Heart left ventricle (tissue), 16 donors: ENCODE data around the gene SLC6A18. TPM values are rescaled to one million over a fixed set of nuclear protein-coding genes. Genes with fewer than 3 reads are reported as not detected.
A peak's percentile ranks its signal among the peaks of the same experiment; 100 is the strongest.

ENCODE experiments used
- ATAC-seq, 4 donors: fragments of 200-7000 bp; cut with Tn5 transposase; one replicate each; pipeline ENCODE4 v1.9.1; 2020 to 2022; ENCODE audit warnings: moderate library complexity in 4 of 4, mild to moderate bottlenecking in 3 of 4, moderate number of reproducible peaks in 1 of 4
- DNase-seq, 5 donors: peaks; one replicate each; pipeline ENCODE4 v3.0.0-alpha.2; 2020
- H3K27ac ChIP-seq, 12 donors: fragments of 200-600 bp; sonication (generic) in 4 of 12; one replicate each; pipeline versions ENCODE4 v1.5.0 to v1.8.0; 2016 to 2022; ENCODE audit warnings: mild to moderate bottlenecking in 2 of 12
- H3K27me3 ChIP-seq, 9 donors: fragments of 200-600 bp; sonication (generic) in 2 of 9; one replicate each; pipeline versions ENCODE4 v1.5.1 to v1.8.0; 2016 to 2022; ENCODE audit warnings: mild to moderate bottlenecking in 3 of 9
- H3K36me3 ChIP-seq, 9 donors: fragments of 200-600 bp; sonication (generic) in 2 of 9; one replicate each; pipeline versions ENCODE4 v1.5.0 to v1.8.0; 2018 to 2022; ENCODE audit warnings: mild to moderate bottlenecking in 2 of 9
- H3K4me1 ChIP-seq, 12 donors: fragments of 200-600 bp; sonication (generic) in 4 of 12; one replicate each; pipeline versions ENCODE4 v1.5.0 to v1.8.0; 2016 to 2022; ENCODE audit warnings: mild to moderate bottlenecking in 3 of 12
- H3K4me3 ChIP-seq, 12 donors: fragments of 200-600 bp; sonication (generic) in 4 of 12; one replicate each; pipeline versions ENCODE4 v1.5.0 to v1.8.0; 2017 to 2022; ENCODE audit warnings: mild to moderate bottlenecking in 9 of 12, moderate library complexity in 4 of 12
- H3K9me3 ChIP-seq, 12 donors: fragments of 200-600 bp; sonication (generic) in 4 of 12; one replicate each; pipeline versions ENCODE4 v1.5.0 to v1.8.0; 2016 to 2022; ENCODE audit warnings: mild to moderate bottlenecking in 1 of 12
- CTCF ChIP-seq, 12 donors: fragments of 200-600 bp; sonication (generic) in 4 of 12; IDR thresholded peaks; one replicate each; pipeline versions ENCODE4 v1.5.0 to v1.8.0; 2018 to 2022; ENCODE audit warnings: antibody characterized with exemption in 12 of 12, mild to moderate bottlenecking in 5 of 12
- POLR2A ChIP-seq, 2 donors: fragments of 450-650 bp; IDR thresholded peaks; one replicate each; pipeline ENCODE4 v1.6.1; 2017; ENCODE audit warnings: antibody characterized with exemption in 2 of 2, mild to moderate bottlenecking in 2 of 2, moderate library complexity in 2 of 2
- WGBS, 4 donors: extraction: QIAGEN DNeasy Blood & Tissue Kit in 2 of 4; methylation state at CpG; one replicate each; pipeline versions ENCODE4 v1.1.5 to v1.1.7; 2013 to 2018; 5-methylcytosine and 5-hydroxymethylcytosine counted together
- intact Hi-C, 10 donors: fragments of 100-400 bp; cut with DNase I; formaldehyde crosslinking; loops; one replicate each; pipeline versions ENCODE4 v1.11.1 to v1.14.2; 2022
- polyA plus RNA-seq, 2 donors: library from polyadenylated mRNA; stranded (reverse); fragments of 200-250 nt; gene quantifications; one replicate each; pipeline ENCODE4 v1.2.3, GENCODE V29; 2013
- total RNA-seq, 9 donors: library from RNA; depleted of rRNA in 2 of 9; stranded (reverse); fragments of >200 nt in 2 of 9; fragmentation: NEBNext Ultra II Directional in 3 of 9; extraction: Animal tissue kit (Norgen Biotek cat#: 25700) in 3 of 9; gene quantifications; one replicate each; pipeline versions ENCODE4 v1.1.0 to v1.2.4, GENCODE V29; 2016 to 2023
- donor health status: ischemic (EF 13 %, LVEDD 7.1; RV severe dilation, severe dysfunction).
- donor health status: healthy with polysubstance abuse.
- donor health status: DM: no; HTN: yes; CAD: no.
- donor health status: DM: no; HTN: no; CAD: no.
- donor health status: ischemic (EF 25% LVEDD 6.9; RV normal size, moderate dysfunction).
- donor health status: ischemic (EF 25% LVEDD 5.7; RV mildly dilated, moderate dysfunction).
- donor health status: healthy.
- donor health status: DM: yes; HTN: yes; CAD: no.
- donor health status: ischemic (EF 35%, LVEDD 5.7; RV mildly dilated, moderate dysfunction).
- donor health status: nonischemic (EF 11% LVEDD 7.7; RV severe dilation, severe dysfunction).
- donor health status: DM: yes; HTN: yes; CAD: no.
- donor health status: PGD.
- donor health status: ischemic (EF 29% LVEDD 5.4; RV normal size, mild dysfunction).
- donor health status: nonischemic (EF 23%, LVEDD 6.1; RV moderate dilation, normal function).

SLC6A18 gene
- total and polyA plus RNA-seq, 11 donors: not detected

DNA sequence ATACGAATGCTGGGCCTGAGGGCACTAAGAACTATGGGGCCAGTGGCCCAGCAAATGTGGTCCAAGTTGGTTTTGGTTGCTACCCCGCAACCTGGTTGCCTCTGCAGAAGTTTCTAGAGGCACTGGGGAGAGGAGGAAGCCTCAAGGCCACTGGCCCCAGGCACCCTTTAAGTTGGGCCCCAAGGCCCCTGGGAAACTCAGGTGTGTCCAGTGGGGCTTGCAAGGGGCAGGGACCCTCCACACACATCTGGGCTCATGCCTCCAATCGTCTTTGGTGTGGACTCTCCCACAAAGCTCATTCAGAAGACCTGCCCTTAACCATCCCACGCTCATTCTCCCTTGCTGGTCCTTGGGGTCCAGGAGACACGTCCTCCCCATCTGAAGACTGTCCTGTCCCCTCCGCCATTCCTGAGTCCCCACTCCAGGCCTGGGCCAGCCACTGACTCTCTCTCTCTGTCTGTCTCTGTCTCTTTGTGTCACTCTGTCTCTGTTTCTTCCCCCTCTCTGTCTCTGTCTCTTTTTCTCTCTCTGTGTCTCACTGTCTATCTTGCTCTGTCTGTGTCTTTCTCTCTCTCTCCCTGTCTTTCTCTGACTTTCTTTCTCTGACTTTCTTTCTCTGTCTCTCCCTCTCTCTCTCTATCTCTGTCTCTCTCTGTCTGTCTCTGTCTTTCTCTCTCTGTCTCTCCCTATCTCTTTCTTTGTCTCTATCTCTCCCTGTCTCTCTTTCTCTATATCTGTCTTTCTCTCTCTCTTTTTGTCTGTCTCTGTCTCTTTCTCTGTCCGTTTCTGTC, 27.1 kb upstream of the SLC6A18 start:
- WGBS, 4 donors: 84 to 88% (median 86%) methylated on average over 7 of the region's 7 CpGs
- no peaks in the 10 kb centered on the region for H3K36me3 ChIP-seq
- intact Hi-C loops: no loop called here
- H3K4me3 ChIP-seq: no peak overlapping the region
- H3K9me3 ChIP-seq: peaks cover 0 to 3% (median 0%) of the 10 kb centered on the region in 12 donors
- ATAC-seq (no peak), DNase-seq (peak in 2 of 5 donors; percentile 17 to 24)
- TF ChIP-seq CTCF (IDR thresholded peaks at IDR 0.05): no peak
- no peak for TF ChIP-seq POLR2A (IDR thresholded peaks at IDR 0.05)
- H3K27ac ChIP-seq: no peak overlapping the region
- peaks cover 3 to 70% (median 9%) of the 10 kb centered on the region in 9 donors for H3K27me3 ChIP-seq
- no peaks in the 10 kb centered on the region for H3K4me1 ChIP-seq

- ATAC-seq (no peak), DNase-seq (no peak)
- no peak overlapping the region for H3K27ac ChIP-seq
- no peak overlapping the region for H3K4me3 ChIP-seq
- H3K36me3 ChIP-seq: no peaks in the 10 kb centered on the region
- intact Hi-C loops: no loop called here
- H3K4me1 ChIP-seq: no peaks in the 10 kb centered on the region
- peaks cover 0 to 3% (median 0%) of the 10 kb centered on the region in 12 donors for H3K9me3 ChIP-seq
- no peak for TF ChIP-seq POLR2A (IDR thresholded peaks at IDR 0.05)
- TF ChIP-seq CTCF (IDR thresholded peaks at IDR 0.05): no peak
- peaks cover 3 to 75% (median 9%) of the 10 kb centered on the region in 9 donors for H3K27me3 ChIP-seq
Observed at GRCh38 chr5:1199340-1199648, 25.9 kb upstream of the SLC6A18 start.

DNA sequence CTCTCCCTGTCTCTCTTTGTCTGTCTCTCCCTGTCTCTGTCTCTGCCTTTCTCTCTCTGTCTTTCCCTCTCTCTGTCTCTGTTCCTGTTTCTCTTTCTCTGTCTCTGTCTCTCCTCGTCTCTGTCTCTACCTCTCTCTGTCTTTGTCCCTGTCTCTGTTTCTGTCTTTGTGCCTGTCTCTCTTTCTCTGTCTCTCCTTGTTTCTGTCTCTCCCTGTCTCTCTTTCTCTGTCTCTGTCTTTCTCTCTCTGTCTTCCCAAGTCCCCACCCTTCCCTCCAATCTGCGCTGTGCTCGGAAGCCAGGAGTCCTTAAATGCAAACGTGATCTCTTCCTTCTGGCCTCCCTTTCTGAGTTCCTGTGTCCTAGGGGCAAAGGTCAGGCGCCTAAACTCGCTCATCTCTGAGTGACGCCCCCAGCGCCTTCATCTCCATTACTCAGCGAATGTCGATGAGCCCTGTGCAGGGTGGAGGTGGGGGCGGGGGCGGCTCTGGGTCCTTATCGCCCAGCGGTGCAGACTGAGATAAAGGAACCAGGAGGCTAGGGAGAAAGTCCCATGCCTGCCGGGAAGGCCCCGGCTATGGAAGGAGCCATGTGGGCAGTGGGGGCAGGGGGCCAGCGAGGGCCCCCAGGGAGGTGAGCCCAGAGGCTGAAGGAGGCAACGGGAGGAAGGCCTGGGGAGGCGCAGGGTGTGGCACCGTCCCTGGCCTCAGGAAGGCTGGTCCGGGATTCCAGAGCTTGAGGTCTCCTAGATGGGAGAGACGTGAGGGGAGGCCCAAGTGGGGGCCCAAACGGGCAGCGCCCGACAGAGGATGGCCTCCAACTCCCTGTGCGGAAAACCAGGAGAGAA, 25.3 kb upstream of the SLC6A18 start:
- Histone ChIP-seq H3K27ac (no peak overlapping the region), H3K9me3 (no peaks in the 10 kb centered on the region), H3K4me1 (no peaks in the 10 kb centered on the region), H3K36me3 (no peaks in the 10 kb centered on the region), H3K27me3 (peaks cover 3 to 73% (median 9%) of the 10 kb centered on the region in 9 donors), H3K4me3 (no peak overlapping the region)
- ATAC-seq: no peak
- intact Hi-C loops: no loop called here
- peak in 2 of 5 donors; percentile 21 to 43 for DNase-seq
- TF ChIP-seq POLR2A (IDR thresholded peaks at IDR 0.05): no peak
- no peak for TF ChIP-seq CTCF (IDR thresholded peaks at IDR 0.05)
- WGBS, 4 donors: 27 to 43% (median 33%) methylated on average over 26 of the region's 26 CpGs
